Mesenteric fat pad (tissue), 1 donor: ENCODE results near the gene AKT2. TPM values are rescaled to one million over a fixed set of nuclear protein-coding genes. Genes with fewer than 3 reads are reported as not detected.
"Not testable (repeated sequence)": the region's sequence is repeated elsewhere in the genome, so short reads cannot be mapped to it uniquely, and the experiment has no call there.

ENCODE experiments used
- DNase-seq: peaks from one replicate; pipeline ENCODE4 v3.0.0-alpha.2; 2020; ENCODE audit warnings: low spot score
- long read RNA-seq: library from polyadenylated mRNA; unstranded; transcript quantifications from one replicate; pipeline ENCODE4 v2.0.0, GENCODE V29; 2020
- total RNA-seq: library from RNA; stranded (reverse); fragmentation: NEBNext Ultra II Directional; extraction: Animal tissue kit (Norgen Biotek cat#: 25700); gene quantifications from one replicate; pipeline ENCODE4 v1.2.1, GENCODE V29; 2021
- donor health status: DM: yes; HTN: yes; CAD: no.

AKT2 gene
- total RNA-seq = 189 TPM
- long read RNA-seq, partial matches to known transcripts = 12 of 20 reads
- long read RNA-seq, other reads (novel, unspliced or antisense) = 8 of 20 reads

DNA sequence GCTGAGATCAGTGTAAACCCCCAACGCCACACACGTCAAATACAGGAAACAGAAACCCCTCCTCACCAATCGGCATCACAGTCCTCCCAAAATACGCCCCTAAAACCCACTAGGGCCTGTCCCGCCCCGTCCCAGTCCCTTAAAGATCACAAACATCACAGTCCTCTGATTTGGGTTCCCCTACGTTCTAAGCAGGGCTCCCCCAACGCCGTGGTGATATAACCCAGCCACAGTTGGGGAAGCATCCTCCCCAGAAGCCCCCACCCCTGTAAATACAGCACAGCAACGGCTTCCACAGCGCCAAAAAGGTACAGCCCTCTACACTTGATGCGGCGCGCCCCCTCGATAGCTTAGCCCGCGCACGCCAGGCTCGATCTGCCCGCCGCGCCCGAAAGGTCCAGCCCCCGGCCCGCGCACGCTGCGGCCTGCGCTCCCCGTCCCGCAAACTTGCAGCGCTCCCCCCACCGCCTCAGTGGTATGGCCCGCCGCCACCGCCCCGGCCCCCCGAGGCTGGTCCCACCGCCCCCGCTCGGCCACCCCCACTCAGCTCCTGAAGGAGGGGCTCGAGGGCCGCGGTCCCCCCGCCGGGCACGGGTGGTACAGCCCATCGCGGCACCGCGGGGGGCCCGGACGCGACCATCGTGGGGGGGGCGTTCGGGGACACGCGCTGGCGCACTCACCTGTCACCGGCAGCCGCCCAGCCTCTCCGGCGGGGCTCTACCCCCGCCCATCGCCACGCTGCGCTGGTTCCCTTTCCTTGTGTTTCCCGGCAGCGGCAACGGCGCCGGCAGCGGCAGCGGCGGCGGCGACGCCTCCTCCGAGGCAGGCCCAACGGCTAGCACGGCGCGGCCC is at the start of gene AKT2:
TSS of gene AKT2 (minus strand) at position 845 of the 852 bp plus-strand sequence. CDS start 20,078 bp downstream, outside the sequence.
- no peak for DNase-seq

GRCh38 chr19:40333083-40333482 is 47.9 kb upstream of the AKT2 start:
- DNase-seq = not testable (repeated sequence)

DNA sequence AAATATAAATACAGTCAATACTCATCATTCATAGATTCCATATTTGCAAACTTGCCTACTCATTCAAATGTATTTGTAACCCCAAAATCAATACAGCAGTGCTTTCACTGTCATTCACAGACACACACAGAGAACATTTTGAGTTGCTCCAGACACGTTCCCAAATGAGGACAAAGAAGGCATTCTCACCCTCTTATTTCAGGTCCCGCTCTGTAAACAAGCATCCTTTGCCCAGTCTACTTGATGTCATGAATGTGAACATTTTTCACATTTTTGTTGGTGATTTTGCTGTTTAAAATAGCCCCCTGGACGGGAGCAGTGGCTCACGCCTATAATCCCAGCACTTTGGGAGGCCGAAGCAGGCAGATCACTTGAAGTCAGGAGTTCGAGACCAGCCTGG is 47.5 kb upstream of the AKT2 start:
- DNase-seq = no peak

DNA sequence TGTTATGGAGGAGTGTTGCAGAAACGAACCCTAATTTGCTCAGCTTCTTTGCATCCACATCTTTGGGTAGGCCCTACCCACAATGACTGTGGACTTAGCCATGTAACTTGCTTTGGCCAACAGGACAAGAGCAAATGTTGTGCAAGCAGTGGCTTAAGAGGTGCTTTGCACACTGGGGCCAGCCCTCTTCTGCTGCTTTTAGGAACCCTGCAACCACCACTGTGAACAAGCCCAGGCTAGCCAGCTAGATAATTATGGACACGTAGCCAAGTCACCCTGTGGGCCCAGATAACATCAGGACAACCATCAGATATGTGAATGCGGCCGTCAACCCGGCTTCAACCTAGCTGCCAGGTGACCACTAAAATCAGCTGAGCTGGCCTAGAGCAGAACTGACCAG is 45.9 kb upstream of the AKT2 start:
- DNase-seq = no peak

GRCh38 chr19:40326201-40326600 is 41.1 kb upstream of the AKT2 start:
- DNase-seq = no peak

DNA sequence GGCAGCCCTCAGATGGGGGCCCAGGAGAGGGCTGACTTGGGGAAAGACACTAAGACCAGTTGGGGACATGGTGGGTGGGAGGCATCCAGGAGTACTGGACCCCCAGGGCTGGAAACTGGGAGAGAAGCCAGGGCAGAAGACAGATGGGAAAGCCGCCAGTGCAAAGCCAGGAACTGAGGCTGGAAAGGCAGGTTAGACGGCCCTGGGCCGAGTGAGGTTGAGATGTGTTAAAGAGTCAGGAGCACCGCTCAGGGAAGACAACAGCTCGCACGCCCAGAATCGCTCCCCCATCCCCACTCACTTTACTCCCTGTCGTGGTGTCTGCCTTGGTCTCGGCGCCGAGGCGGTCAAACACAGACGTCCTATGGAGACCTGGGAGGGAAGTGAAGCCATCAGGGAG is 38.6 kb upstream of the AKT2 start:
- no peak for DNase-seq

- DNase-seq = no peak
Observed at GRCh38 chr19:40322951-40323615, 37.9 kb upstream of the AKT2 start.

- DNase-seq = no peak
Observed at GRCh38 chr19:40322271-40322610, 37.1 kb upstream of the AKT2 start.

DNA sequence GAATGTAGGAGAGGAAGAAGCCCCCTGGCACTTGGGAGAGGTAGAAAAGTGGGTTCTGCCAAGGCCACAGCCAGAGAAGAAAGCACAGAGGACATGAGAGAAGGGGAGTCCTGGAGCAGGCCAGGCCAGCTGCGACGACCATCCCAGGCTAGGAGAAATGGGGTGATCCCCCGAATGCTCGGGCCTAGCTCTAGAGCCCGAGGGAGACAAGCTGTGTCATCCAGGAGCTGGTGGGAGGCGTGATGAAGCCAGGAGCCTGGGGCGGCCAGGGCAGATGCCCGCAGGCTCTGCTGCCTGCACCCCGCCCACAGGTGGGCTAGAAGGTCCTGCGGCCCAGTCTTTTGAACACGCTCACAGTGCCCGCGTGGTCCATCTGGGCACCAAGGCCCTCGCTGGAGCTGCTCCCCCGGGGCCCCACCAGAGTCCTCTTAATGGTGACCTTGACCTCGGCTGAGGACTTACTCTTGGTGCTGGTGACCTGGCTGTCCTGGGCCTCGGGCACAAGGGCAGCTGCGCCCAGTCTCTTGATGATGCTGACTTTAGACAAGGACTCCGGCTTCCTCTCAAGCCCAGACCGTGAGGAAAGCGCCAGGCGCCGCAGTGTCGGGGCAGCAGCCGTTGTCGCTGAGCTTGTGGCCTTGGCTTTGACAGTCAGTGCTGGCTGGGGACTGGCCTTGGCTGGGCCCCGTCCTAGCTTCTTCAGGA is 36.6 kb upstream of the AKT2 start:
- no peak for DNase-seq

DNA sequence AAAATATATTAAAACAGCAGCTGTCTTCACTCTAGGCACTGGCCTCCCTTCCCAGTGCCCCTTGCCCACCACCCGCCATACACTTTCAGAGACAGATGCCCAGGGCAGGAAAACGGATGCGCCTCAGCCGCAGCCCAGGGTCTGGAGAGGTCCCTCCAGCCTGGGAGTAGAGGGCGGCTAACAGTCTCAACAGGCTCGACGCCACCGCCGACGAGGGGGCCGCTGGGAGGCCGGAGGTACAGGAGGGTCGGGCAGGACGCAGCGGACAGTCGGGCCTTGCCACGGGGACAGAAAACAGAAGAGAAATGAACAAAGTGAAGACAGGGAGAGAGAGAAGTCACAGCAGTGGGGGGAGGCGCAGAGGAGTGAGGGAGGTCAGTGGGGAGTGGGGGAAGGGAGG is 35.9 kb upstream of the AKT2 start:
- DNase-seq = no peak

DNA sequence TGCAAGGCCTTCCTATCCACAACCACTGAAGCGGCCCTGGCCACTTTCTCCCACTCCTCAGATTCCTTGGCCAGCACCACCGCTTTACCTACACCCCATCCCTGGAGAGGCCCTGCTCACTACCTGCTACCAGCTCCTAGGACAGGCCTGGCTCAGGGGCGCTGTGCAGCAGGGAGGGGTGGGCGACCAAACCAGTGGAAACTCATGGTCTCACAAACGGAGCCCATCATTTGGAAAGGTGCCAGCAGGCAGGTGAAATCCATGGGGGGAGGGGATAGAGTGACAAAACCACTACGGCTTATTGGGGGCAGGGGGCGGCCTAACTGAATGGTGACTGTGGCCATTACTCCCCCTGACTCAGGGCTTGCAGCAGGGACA is 35.4 kb upstream of the AKT2 start:
- no peak for DNase-seq

GRCh38 chr19:40317338-40317737 is 32.2 kb upstream of the AKT2 start:
- no peak for DNase-seq

DNA sequence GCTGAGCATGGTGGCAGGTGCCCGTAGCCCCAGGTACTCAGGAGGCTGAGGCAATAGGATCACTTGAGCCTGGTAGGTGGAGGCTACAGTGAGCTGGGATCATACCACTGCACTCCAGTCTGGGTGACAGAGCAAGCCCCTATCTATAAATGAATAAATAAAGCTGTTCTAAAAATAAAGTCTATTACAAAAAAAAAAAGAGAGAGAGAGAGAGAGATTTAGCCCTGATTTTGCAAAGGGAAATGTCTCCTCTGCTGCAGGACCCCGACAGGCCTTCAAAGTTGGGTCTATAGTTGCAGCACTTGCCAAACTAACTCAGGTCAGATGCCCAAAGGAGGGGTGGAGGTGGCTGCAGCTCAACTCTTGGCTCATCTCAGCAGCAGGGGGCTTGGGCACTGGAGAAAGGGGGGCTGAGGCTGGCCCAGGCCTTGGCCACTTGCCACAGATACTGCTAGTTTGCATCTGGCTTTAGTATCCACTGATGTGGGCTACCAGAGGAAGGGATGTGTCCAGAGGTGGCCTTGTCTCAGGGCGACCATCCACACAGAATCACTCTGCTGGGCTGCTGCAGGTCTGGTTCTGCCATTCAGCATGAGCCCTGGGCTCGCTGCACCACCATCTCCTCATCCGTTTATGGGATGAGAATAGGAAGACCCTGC is 30.8 kb upstream of the AKT2 start:
- no peak for DNase-seq

DNA sequence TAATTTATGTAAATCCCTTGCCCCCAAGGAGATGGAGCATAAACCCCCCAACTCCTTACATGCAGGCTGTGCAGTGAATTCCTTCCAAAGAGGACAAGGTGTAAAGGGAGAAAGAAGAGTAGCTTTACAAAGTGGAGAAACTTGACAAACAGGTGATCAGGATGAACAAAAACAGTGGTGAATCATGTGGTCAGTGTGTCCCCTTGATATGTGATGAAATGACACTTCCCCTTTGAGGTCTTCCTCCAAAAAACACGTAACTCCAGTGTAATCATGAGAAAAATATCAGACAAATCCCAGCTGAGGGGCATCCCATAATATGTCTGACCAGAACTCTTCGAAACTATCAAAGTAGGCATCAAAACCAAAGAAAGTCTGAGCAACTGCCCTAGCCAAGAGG is 29.5 kb upstream of the AKT2 start:
- DNase-seq = no peak

- DNase-seq = no peak
Observed at GRCh38 chr19:40313229-40313983, 28.3 kb upstream of the AKT2 start.

DNA sequence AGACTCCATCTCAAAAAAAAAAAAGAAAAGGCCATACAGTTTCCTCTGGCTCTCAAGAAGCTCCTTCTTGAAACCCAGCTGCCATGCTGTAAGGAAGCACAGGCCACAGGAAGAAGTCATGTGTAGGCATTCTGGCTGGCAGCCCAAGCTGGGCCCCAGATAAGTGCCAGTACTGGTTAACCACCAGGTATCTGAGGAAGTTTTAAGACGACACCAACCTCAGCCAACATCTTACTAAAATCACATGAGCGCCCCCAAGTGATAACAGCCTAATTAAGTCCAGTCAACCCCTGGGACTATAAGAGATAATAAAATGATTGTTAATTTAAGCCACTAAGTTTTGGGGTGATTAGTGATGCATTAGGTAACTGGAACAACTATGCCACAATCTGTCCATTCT is 27.4 kb upstream of the AKT2 start:
- DNase-seq = no peak

- no peak for DNase-seq
Observed at GRCh38 chr19:40309666-40310065, 24.5 kb upstream of the AKT2 start.

DNA sequence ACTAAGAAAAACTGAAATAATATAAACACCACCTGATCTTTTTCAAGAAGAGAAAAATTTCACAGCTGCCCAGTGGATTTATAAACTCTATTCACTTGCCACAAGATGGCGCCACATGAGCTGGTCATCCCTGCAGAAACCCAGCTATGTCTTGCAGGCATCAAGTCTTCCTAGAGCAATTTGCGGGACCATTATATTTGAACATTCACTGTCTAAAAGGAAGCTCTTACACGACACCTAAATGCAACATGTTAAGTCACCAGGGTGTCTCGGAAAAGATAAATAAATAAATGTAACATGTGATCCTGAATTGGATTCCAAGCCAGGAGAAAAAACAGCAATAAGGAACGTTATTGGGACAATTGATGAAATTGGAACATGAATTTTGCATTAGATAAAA is 20.3 kb upstream of the AKT2 start:
- DNase-seq = no peak

DNA sequence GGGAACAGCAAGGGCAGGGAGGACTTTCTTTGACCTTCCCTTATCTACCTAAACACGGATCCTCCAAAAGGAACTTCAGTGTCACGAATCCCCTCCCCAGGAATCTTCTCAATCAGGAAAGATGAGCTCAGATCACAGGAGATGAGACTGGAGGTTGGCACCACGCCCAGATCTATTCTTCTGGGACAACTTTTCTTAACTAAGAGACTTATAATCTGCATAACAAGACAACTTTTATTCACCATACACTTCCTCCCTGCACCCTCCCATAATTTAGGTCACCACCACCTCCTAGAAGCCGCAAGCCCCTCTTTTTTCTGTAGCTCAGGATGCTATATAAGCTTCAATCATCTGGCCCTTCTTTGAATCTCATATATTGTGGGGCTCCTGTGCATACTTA is 19.2 kb upstream of the AKT2 start:
- no peak for DNase-seq

GRCh38 chr19:40303765-40304164 is 18.6 kb upstream of the AKT2 start:
- DNase-seq = no peak
